ENCODE results near the gene EEF2K.

- no peak for TF ChIP-seq POLR2A (IDR thresholded peaks at IDR 0.05; ENCODE audit: extremely low read depth, insufficient read length)
- no peak for TF ChIP-seq CTCF (IDR thresholded peaks at IDR 0.05; ENCODE audit: low read depth, low read length)
- TF ChIP-seq, protein P1, sequence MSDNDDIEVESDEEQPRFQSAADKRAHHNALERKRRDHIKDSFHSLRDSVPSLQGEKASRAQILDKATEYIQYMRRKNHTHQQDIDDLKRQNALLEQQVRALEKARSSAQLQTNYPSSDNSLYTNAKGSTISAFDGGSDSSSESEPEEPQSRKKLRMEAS (IDR thresholded peaks at IDR 0.05; ENCODE audit: low read depth, low read length), result no peak
- TF ChIP-seq MYC (IDR thresholded peaks at IDR 0.05; ENCODE audit: low read depth, low read length), result no peak
Measured at GRCh38 chr16:22307838-22308237, 101.8 kb downstream of the EEF2K start.

All from NB4 (cell line).